HG02610 (cell line): ENCODE data around the gene ZNF414.
A peak's percentile ranks its signal among the peaks of the same experiment; 100 is the strongest.

Experiments
- ATAC-seq: cut with Tn5 transposase; IDR thresholded peaks from one replicate; pipeline ENCODE4 v1.9.1; 2021; ENCODE audit warnings: mild to moderate bottlenecking, moderate library complexity; ENCODE audit not compliant: unreplicated experiment

ZNF414 gene

DNA sequence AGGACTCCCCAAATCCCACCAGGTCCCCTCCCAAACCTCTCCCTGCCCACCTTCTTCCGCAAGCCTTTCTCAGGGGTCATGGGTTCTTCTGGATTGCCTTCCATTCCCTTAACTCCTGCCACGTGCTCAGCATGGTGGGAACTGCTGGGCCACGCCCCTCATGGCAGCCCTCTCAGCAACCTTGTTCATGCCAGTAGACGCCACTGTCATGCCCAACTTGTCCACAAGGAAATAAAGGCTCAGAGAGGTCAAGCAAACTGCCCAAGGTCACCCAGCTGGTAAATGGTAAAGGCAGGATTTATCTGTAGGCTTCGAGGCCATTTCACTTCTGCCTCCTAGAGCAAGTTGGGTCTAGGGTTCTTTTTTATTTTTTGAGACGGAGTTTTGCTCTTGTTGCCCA lies 22.4 kb downstream of the ZNF414 start:
- no peak for ATAC-seq

GRCh38 chr19:8490873-8491272 lies 23.1 kb downstream of the ZNF414 start:
- no peak for ATAC-seq

DNA sequence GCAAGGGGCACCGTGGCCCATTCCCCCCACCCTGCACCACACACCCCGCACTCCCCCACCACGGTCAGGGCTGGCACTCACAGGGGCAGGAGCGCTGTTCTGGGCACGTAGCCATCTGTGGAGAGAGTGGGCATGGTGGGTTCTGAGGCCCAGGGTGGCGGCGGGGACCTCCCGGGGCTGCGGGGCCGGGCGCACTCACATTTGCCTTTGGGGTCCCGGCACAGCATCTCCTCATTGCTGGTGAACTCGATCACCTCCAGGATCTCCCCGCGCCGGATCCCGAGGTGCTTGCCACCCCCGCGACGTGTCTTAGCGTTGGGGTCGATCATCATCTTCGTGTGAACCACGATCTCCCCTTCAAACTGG lies 23.6 kb downstream of the ZNF414 start:
- ATAC-seq, result no peak

DNA sequence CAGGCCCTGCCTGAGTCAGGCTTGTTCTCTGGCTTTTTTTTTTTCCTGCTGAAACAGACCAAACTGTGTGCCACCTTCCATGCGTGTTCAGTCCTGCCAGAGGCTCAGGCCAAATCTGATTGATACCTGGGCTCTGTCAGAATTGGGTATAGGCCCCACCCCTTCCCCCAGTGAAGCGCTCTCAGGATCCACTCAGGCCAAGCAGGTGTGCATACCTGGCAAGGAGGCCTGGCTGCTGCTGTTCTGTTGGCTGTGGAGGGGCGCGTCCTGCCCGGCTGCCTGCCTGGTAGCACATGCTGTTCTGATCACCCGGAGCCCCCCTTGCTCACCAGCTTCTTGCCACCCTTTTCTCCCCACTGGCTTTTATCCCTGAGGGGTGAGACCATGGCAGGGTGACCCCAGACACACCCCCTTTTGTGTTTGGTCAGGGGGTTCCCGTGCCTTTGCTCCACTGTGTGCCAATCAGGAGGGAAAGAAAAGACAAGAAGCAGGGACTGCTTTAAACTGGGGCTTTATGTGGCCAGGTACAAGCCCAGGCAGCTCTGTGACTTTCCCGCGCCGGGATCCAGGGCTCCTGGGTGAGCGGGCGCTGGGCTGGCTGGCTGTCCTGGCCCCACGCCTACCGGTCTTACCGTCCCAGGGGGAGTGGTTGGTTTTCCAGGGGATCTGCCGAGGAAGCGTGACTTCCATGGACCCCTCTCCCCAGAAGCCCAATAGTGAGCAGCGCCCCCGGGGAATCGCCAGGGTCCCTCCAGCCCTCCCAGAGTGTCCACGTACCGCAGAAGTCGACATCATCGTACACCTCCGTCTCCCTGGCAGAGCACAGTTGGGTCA lies 24.2 kb downstream of the ZNF414 start:
- no peak for ATAC-seq

DNA sequence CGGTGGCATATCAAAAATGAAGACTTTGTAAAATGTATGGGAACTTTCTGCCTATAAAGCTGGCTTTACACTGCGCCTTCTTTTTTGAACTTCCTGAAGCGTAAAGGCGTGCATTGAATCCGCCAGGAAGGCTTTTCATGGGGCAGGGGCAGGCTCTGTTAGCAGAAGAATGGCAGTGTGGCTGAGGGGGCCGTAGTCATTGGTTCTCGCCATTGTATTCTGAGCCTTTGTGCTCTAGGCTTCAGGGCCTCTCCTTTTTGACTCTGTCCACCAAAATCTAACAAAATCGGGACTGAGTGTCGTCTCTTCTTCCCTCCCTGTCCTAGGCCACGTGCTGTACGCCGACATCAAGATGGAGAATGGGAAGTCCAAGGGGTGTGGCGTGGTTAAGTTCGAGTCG lies 25.6 kb downstream of the ZNF414 start:
- ATAC-seq, result no peak

DNA sequence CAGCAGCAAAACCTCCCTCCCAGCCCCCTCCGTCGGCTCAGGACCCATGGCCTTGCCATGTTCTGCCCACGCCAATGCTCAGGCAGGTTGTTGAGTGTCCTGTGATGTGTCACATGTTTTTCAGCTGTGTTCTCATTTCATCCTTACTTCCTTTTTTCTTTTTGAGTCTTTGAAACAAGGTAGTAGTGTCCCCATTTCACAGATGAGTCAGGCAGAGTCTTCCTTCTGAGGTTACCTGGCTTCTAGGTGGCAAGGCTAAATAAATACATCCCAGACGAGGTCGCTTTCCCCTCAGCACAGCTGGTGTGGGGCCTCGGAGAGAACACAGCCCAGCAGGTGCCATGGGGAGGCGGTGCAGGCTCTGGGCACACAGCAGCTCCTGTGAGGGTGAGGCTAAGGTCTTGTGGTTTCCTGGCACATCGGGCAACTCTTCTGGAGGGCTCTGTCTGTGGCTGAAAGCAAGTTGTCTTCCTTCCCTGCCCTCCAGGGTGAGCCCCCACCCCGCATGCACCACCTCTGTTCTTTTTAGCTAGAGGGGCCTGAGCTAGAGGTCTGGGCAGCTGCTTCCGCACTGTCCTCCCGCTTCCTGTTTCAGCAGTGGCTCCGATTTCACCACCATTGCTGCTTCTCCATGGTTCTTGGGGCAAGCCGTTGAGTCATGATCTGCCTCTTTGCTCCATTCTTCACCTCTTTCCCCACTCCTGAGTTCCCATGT lies 26.7 kb downstream of the ZNF414 start:
- ATAC-seq, result no peak

- no peak for ATAC-seq
Measured at GRCh38 chr19:8486661-8487136, 27.3 kb downstream of the ZNF414 start.

- ATAC-seq, result no peak
Measured at GRCh38 chr19:8485561-8486371, 28.2 kb downstream of the ZNF414 start.

GRCh38 chr19:8484331-8484894 lies 29.6 kb downstream of the ZNF414 start:
- no peak for ATAC-seq

DNA sequence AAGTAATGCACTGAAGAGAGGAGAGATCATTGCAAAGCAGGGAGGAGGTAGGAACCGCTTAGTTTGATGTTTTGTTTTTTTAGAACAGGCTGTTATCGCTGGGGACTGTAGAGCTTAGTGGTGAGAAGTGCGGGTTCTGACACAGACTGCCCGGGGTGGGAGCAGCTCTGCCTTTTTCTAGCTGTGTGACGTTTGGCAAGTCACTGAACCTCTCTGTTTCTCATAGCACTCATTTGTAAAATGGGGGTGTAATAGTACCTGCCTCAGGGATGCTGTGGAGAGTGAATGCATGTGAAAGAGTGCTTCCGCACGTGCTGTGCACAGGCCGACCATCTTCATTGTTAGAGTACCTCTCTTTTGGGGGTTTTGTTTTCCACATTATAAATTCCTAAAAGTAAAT lies 30.8 kb downstream of the ZNF414 start:
- ATAC-seq, result no peak

DNA sequence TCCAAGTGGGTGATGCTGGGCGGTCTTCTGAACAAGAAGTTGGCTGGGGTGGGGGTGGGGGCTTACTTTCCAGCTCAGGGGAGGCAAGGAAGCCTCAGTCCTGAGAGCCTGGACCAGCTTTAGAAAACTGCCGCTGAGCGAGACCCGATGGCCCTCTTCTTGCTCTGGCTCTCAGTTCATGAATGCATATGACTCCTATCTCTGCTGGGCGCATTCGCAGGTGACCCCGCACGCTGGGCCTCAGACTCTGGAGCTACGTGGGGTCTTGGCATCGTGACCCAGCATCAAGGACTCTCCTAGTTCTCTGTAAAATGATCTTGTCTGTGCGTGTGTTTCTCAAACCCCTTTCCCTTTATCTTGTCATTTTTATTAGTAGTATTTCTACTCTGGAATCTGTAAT lies 31.3 kb downstream of the ZNF414 start:
- ATAC-seq, result no peak

DNA sequence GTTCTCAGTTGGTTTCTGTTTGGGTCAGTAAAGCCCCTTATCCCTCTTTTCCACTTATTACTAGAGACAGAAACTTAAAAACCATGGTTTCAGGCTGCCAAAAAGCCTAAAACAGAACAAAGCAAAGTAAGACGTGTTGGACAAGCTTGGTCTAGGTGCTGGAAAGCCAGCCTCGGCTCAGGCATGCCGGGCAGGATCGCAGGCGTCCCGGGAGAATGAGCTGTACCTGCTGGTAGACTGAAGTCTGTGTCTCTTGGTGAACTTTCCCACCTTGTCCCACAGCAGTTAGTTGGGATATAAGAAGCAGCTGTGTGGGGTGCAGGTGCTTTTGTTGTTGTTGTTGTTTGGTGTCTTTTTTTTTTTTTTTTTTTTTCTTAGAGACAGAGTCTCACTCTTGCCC lies 32.4 kb downstream of the ZNF414 start:
- ATAC-seq, result no peak

GRCh38 chr19:8481201-8481600 lies 32.8 kb downstream of the ZNF414 start:
- ATAC-seq, result no peak

DNA sequence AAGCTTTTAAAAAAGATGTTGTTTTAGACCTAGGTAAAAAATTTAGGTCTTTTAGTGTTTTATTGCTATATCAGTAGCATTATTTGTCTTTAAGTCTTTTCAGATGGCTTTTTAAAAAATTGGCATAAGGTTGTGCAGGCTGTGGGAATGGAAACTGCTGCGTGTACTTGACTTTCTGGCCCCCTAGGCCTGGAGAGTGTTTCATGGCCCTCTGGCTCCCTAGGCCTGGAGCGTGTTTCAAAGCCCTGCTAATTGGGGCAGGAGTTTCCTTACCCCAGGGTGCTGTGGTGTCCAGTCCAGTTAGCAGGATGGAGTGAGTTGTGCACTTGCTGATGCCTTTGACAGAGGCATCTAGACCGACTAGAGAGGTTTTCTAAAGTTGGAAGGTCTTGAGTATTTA lies 35.4 kb downstream of the ZNF414 start:
- ATAC-seq, result no peak

- ATAC-seq, result no peak
Measured at GRCh38 chr19:8477889-8478288, 36.1 kb downstream of the ZNF414 start.

- no peak for ATAC-seq
Measured at GRCh38 chr19:8476524-8476923, 37.4 kb downstream of the ZNF414 start.

DNA sequence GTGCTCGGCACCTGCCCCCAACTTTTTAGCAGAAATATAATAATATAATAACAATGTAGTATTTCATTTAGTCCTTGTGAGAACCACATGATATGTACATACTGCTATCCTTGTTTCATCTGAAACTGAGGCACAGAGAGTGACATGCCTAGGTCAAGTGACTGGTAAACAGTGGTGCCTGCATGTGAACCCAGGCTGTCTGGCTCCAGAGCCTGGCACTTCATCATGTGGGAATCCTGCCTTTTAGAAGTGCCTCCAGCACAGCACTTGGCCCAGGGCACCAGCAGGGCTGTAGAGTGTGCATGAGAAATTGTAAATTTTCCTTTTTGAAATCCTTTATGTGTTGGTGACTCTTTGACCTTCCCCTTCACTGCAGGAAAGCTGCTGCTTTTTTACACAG lies 39.0 kb downstream of the ZNF414 start:
- ATAC-seq, result no peak

DNA sequence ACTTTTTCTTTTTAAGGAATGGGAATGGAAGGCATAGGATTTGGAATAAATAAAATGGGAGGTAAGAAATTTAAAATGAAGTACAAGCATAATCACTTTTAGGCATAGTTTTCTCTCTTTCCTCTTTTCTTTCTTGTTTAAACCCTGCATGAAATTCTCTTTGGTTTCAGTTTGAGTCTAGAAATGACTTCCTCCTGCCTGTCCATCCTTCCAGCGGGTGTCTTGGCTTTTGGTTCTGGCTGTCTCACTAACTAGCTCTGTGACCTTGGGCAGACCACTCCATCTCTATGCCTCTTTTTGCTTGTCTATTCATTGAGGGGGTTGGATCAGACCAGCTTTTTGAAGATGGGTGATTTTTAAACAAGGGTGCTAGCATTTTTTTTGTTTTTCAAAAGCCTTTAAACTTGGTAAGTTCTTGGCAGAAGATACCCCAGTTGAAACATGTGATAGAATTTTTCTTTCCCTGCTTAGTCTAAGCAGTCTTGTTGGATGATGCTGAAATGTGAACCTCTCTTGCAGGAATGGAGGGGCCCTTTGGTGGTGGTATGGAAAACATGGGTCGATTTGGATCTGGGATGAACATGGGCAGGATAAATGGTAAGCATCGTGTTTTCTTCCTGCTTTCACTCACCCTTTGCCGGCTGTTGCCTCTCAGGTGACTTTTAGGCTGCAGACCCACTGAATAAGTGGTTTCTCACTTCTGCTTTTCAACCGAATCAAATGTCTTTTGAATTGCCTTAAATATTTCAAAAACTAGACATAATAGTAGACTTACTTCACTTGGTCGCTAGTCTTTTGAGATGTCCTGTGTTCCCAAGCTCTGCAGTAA lies 40.1 kb downstream of the ZNF414 start:
- ATAC-seq, result peak; percentile 61

DNA sequence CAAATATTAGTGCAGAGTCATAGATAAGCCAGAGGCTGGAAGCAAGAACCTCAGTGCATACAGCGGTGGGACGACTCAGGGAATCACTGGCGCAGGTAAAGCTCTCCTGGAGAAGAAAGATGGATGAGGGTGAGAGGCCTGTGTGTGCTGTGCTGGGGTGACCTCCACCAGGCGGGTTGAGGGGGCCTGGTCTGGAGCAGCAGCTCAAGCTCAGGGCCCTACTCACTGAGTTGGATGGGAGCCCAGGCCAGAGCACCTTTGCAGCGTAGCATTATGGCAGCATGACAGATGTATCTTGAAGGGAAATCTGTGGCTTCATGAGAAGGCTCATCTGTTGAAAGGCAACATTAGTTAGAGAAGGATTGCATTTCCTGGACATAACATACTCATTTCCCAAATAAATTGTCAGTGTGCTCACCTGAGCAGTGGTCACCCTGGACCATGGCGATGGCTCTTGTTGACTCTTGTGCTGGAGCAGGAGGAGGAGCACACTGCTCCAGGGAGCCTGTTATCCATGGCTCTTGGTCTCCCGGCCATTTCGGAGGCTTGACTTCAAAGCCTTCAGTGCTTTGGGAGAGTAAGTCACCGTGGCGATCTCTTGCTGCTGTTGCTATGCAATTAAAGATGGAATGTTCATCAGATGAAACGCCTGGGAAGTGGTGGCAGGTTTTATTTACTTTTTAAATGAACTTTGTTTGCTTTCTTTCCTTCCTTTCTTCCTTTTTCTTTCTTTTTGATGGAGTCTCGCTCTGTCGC lies 44.2 kb downstream of the ZNF414 start:
- no peak for ATAC-seq
